ENCODE results near the gene MAGEB17. TPM values are rescaled to one million over a fixed set of nuclear protein-coding genes. Genes with fewer than 3 reads are reported as not detected.

Gene MAGEB17
- total and polyA plus RNA-seq, 2 of the 8 experiments (the other 6 are each of a cell fraction or from before 2014, with no cell fraction given) = 0.48 to 1.1 TPM

DNA sequence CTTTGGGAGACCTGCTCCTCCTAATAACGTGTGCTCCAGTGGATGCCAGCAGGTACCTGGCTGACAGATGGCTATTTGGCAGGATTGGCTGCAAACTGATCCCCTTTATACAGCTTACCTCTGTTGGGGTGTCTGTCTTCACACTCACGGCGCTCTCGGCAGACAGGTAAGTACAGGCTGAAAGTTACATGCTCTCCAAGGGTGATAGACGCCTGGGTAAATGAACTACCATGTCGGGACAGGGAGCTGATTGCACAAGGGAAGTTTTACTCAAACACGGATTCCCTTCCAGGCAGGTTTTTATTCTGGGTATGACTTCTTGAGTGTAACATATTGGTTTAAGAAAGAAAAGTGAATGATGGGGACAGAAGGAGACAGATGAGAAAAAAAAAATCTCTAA is 43.1 kb upstream of the MAGEB17 start (continued):
- TF ChIP-seq ZNF274 (IDR thresholded peaks at IDR 0.05; ENCODE audit: borderline replicate concordance, extremely low read depth, low read length) (no peak), NRF1 (IDR thresholded peaks at IDR 0.05; ENCODE audit: low read depth, low read length) (no peak), TAF7 (optimal IDR thresholded peaks at IDR 0.05; ENCODE audit: borderline replicate concordance, low read depth, low read length) (no peak), MAFK (IDR thresholded peaks at IDR 0.05; ENCODE audit: low read depth, low read length) (no peak), RAD21 (IDR thresholded peaks at IDR 0.05 in 1 of 2, conservative IDR thresholded peaks at IDR 0.05 in 1 of 2; ENCODE audit: low read depth in 2 of 2, low read length in 2 of 2) (no peak), EP300 (IDR thresholded peaks at IDR 0.05; ENCODE audit: borderline replicate concordance in 1 of 2, low read depth in 2 of 2, low read length in 2 of 2) (no peak)
